DMS153 treated with DMSO at 0.1 percent for 48 hours (cell line): ENCODE results near the gene MRPL12.

Experiments used
- DNase-seq: peaks from one replicate; lab custom pipeline; 2025; ENCODE audit not compliant: unreplicated experiment; lab: John Stamatoyannopoulos, UW

MRPL12 gene

GRCh38 chr17:81715107-81715871, 12.1 kb downstream of the MRPL12 start:
- DNase-seq = no peak

- DNase-seq = no peak
These were observed 12.9 kb downstream of the MRPL12 start for GRCh38 chr17:81715872-81716673.

- no peak for DNase-seq
These were observed 13.5 kb downstream of the MRPL12 start for GRCh38 chr17:81716674-81716996.

- DNase-seq = no peak
These were observed 14.0 kb downstream of the MRPL12 start for GRCh38 chr17:81717049-81717765.

GRCh38 chr17:81717766-81718089, 14.6 kb downstream of the MRPL12 start:
- no peak for DNase-seq

GRCh38 chr17:81719410-81720266, 16.5 kb downstream of the MRPL12 start:
- no peak for DNase-seq

GRCh38 chr17:81720267-81721071, 17.3 kb downstream of the MRPL12 start:
- no peak for DNase-seq

- DNase-seq = no peak
These were observed 19.3 kb downstream of the MRPL12 start for GRCh38 chr17:81722184-81723120.

GRCh38 chr17:81723651-81724209, 20.6 kb downstream of the MRPL12 start:
- DNase-seq = no peak

GRCh38 chr17:81725439-81725838, 22.3 kb downstream of the MRPL12 start:
- no peak for DNase-seq

- DNase-seq = no peak
These were observed 22.8 kb downstream of the MRPL12 start for GRCh38 chr17:81726004-81726403.

GRCh38 chr17:81727324-81728031, 24.3 kb downstream of the MRPL12 start:
- peak; percentile 87 for DNase-seq

- DNase-seq = peak; percentile 59
These were observed 30.6 kb downstream of the MRPL12 start for GRCh38 chr17:81733507-81734404.

- no peak for DNase-seq
These were observed 31.5 kb downstream of the MRPL12 start for GRCh38 chr17:81734405-81735263.

- no peak for DNase-seq
These were observed 32.3 kb downstream of the MRPL12 start for GRCh38 chr17:81735264-81736102.
